IPS-NIHi7 (cell line): ENCODE measurements around the gene HTR3B.
"Not testable (repeated sequence)": the region's sequence is repeated elsewhere in the genome, so short reads cannot be mapped to it uniquely, and the experiment has no call there.

Experiments used
- DNase-seq: peaks from one replicate; pipeline ENCODE4 v3.0.0; 2012; ENCODE audit warnings: mixed read lengths; ENCODE audit errors: extremely low spot score

Gene HTR3B

DNA sequence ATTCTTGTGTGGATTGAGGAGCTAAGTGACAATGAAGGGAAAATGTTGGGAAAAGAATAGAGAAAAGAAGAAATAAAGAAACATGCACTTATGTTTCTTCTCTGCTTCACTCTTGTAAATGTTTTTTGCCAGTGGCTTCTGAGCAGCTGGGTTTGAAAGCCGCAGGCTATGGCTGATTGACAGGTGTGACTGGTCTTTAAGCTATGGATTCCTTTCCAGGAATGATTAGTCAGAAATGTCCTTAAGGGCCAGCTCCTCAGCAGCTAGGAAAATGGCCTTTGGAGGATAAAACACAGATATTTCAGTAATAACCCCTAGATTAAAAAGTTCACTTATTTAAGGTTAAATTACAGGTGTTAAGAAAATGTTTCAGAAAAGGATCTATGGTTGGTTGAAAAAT lies 22.7 kb upstream of the HTR3B start:
- no peak for DNase-seq

DNA sequence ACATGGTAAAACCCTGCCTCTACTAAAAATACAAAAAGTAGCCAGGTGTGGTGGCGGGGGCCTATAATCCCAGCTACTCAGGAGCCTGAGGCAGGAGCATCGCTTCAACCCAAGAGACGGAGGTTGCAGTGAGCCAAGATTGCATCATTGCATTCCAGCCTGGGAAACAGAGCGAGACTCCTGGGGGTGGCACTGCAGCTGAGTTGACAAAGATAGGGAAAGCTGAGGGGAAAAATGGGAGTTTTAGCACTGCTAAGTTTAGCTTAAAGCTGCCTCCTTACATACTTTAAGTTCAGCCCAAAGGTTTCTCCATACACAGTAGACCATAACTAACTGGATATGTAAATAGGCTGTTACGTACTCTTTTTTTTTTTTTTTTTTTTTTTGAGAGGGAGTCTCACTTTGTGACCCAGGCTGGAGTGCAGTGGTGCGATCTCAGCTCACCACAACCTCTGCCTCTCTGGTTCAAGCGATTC lies 20.2 kb upstream of the HTR3B start:
- peak; percentile 30 for DNase-seq

DNA sequence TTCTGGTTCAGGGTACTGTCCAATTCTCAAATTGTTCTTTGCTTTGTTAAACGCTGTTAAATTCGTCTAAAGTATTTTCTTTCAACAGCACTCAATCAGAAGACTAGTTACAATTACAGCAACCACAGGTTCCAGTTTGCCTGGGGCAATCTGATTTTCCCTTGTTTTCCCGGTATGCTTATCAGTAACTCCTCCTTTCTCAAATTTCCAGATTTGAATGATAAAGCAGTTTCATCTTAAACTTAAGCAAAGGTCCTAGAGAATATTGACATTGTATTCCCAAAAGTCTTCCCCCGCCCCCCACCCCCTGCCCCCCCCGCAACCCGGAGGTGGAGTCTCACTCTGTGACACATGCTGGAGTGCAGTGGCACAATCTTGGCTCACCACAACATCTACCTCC lies 18.7 kb upstream of the HTR3B start:
- no peak for DNase-seq

DNA sequence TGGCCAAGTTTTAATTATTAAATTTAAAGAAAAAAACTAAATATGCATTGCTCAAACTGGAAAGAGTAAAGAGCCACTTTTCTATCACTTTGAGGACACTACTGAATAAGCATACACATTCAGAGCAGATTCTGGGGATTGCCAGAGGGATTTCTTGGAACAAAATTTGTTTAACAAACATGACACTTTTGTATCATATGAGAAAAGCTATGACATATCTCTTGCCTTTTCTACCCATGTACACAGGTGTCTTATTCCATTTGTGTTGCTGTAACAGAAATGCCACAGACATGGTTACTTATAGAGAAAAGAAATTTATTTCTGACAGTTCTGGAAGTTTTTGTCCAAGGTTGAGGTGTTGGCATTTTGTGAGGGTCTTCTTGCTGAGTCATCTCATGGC lies 15.7 kb upstream of the HTR3B start:
- DNase-seq: no peak

DNA sequence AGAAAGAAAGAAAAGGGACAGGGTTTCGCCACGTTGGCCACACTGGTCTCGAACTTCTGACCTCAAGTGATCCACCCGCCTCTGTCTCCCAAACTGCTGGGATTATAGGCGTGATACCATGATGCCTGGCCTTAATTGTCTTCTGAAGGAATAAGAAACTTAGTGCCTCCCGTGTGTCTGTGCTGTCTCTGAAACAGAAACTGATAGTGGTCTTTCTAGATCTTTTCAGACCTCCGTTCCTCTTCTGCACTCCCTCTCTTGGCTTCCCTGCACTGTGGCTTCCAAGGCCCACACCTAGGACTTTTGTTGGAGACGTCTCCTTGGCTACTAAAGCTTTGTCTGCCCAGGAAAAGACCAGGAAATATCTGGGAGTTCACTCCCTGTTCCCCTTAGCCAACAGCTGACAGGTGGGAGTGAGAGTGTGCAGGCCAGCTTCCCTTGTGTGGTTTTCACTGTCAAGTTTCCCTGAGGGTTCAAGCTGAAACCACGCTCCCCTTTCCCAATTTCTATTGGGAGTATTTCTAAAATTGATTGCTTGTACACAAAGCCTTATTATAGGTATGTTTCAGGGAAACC lies 10.1 kb upstream of the HTR3B start:
- DNase-seq: no peak

GRCh38 chr11:113895367-113896155 lies 9.0 kb upstream of the HTR3B start:
- DNase-seq: peak; percentile 34

DNA sequence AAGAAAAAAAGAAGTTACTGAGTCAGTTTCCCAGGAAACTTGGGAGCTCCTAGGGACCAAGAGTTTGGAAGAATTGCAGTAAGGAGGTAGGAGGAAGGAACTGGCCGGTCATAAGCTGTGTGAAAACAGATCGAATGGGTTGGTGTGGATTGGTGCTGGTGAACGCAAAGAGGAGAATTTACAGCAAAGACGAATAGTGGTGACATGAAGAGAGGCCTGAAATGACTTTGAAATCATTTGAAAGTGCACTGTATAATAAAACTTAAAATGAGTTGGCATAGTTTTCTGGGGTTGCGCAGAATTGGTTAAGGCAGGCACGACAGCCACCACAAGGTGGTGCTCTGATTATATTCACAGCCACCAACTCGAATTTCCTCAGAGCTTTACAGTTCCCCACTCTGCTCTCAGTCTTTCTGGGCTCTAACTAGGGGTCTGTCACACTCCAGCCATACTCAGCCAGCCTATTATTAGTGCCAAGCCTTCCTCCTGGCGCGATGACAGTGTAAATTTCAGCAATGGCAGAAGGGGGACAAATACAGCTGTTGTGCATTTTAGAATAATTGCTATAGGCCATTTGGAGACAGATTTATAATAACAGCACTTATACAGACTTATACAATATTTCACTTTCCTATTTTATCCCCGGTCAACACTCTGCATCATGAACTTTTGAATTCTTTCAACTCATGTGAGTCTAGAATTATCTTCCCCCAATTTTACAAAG lies 8.3 kb upstream of the HTR3B start:
- DNase-seq: peak; percentile 67

DNA sequence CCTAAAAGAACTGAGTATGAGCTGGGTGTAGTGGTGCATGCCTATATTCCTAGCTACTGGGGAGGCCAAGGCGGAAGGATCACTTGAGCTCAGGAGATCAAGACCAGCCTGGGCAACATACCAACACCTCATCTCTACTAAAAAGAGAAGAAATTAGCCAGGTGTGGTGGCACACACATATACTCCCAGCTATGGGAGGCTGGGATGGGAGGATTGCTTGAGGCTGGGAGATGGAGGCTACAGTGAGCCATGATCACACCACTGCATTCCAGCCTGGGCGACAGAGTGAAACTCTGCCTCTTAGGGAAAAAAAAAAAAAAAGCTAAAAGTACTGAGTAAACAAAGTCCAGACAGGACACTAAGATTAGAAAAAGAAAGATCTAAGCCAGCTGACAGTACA lies 3.5 kb upstream of the HTR3B start:
- DNase-seq: no peak

DNA sequence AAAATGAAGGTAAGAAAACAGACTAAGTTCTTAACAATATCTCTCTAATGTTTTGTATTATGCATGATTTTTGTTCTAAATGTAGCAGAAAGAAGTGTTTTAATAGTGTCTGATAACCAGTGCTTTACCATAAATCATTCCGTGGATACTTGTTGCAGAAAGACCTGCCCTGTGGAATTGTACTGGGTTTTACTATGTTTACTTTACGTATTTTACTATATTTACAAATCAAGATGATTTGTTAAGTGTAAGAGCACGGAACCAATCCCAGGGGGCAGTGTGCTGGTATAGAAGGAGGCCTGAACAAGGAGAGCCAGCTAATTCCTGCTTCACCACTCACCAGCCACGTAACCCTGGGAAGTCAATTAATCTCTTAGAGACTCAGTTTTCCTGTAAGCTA lies 1.4 kb downstream of the HTR3B start:
- peak; percentile 56 for DNase-seq

DNA sequence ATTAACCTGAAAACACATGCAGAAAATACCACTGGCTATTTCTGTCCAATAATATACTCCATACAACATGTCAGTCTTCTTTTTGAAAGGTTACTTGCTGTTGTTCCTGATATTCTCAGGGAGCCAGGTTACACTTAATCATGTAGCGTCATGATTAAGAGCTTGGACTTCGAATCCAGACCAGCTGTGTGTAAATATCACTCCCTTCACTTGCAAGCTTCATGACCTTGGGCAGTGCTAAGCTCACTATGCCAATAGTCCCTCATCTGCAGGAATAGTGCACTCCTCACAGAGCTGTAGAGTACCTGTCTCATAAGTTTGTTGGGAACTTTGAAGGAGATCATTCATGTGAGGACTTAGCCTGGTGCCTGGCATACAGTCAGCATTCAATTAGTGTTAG lies 1.9 kb downstream of the HTR3B start:
- DNase-seq: no peak

DNA sequence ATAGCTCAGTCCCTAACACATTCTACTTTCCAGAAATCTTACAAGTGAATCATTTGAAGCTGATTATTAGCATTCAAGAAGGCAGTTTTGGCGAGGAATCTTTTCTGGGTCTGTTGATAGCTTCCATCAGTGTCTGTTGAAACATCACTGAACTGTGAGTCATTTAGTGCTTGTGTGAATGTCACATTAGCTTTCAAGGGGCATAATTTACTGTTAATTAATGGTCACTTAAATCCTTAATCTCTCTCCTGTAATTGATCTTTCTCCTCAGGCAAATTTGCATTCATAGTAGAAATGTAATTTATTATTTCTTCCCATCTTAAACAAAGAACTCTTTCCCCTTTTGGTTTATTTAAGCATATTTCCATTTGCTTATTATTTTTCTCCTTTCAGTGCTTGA lies 2.6 kb downstream of the HTR3B start:
- no peak for DNase-seq

DNA sequence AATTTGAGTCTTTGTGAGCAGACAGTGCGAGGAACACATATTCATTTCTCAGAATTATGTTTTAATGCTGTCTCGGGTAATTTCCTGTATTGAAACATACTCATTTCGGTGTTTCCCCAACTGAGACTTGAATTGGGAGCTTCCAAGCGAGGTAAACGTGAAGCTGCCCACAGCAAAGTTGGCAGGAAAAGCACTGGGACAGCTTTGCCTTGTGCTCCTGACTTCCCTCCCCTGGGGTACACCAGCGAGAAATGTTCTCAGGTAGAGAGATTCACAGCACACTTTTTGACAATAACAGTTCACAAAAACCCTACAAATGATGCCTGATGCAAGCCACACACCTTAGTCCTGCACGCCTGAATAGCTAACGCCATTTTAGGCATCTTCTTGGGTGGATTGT lies 3.1 kb downstream of the HTR3B start:
- DNase-seq: no peak

DNA sequence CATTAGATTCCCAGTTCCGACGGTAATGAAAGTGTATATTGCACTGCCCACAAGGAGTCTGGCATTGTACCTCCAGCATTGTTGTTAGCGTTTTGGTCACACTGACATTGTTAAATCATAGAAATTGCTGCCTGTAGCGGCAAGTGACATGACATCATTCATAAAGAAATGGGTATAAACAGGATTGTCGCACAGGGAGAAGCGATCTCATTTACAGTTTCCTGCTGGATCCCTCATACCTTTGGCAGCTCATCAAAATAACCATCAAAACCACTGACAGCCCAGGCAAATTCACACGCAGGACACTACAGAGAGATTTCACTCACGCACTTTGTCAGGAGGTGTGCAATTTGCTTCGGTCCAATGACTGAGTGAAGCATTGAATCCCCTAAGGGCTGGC lies 3.5 kb downstream of the HTR3B start:
- no peak for DNase-seq

- not testable (repeated sequence) for DNase-seq
Observed at GRCh38 chr11:113911491-113911890, 6.9 kb downstream of the HTR3B start.

- DNase-seq: no peak
Observed at GRCh38 chr11:113923572-113923971, 19.0 kb downstream of the HTR3B start.

DNA sequence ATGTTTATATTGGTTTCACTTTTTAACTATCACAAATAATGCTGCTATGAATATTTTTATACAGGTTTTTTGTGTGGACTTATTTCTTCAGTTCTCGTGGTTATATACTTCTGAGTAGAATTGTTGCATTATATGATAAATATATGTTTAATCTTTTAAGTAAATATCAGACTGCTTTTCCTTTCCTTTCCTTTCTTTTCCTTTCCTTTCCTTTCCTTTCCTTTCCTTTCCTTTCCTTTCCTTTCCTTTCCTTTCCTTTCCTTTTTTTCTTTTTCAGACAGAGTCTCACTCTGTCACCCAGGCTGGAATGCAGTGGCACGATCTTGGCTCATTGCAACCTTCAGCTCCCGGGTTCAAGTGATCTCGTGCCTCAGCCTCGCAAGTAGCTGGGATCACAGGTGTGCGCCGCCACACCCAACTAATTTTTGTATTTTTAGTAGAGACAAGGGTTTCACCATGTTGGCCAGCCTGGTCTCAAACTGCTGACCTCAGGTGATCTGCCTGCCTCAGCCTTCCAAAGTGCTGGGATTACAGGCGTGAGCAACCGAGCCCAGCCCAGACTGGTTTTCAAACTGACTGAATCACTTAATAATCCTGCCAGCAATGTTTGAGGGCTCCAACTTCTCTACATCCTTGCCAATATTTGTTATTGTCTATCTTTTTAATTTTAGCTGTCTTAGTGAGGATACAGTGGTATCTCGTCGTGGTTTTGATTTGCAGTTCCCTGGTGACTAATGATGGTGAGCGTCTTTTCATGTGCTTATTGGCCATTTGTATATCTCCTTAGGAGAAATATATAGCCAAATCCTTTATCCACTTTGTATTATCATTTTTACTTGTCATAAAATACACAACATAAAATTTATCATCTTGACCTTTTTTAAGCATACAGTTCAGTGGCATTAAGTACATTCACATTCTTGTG lies 21.9 kb downstream of the HTR3B start:
- DNase-seq: no peak

- no peak for DNase-seq
Observed at GRCh38 chr11:113928311-113928710, 23.7 kb downstream of the HTR3B start.

- DNase-seq: peak; percentile 30
Observed at GRCh38 chr11:113932788-113933187, 28.2 kb downstream of the HTR3B start.

DNA sequence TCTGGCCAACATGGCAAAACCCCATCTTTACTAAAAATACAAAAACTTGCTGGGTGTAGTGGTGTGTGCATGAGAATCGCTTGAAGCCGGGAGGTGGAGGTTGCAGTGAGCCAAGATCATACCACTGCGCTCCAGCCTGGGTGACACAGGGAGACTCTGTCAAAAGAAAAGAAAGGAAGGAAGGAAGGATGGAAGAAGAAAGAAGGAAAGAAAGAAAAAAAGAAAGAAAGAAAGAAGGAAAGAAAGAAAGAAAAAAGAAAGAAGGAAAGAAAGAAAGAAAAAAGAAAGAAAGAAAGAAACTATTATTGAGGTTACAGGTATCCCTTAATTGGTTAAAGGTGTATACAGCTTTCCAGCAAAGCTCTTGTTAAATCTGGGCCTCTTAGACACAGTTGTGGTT lies 29.6 kb downstream of the HTR3B start:
- not testable (repeated sequence) for DNase-seq

GRCh38 chr11:113934761-113935160 lies 30.2 kb downstream of the HTR3B start:
- no peak for DNase-seq

DNA sequence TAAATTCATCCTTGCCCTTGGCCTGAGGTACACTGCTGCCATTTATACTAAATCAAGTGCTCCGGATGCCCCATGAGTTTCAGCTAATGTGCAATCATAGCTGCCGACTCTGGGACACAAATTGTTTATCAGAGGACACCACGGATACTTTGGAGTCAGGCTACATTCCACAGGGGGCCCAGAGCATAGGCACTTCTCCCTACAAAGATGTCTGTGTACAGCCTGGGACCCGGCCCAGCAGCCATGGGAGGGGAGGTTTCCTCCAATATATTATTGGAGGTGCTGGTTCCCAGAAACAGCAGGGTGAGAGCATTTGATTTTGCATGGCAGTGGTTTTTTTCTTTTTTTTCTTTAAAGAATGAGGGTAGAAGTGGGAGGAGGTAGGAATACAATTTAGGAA lies 31.3 kb downstream of the HTR3B start:
- no peak for DNase-seq

GRCh38 chr11:113937918-113938317 lies 33.3 kb downstream of the HTR3B start:
- no peak for DNase-seq
